NT2/D1 (cell line): Measurements from ENCODE around the gene PDAP1.

Experiments used
- SUZ12 ChIP-seq: IDR thresholded peaks from 2 replicates; pipeline ENCODE4 v1.6.1; 2011; ENCODE audit not compliant: insufficient read length, insufficient read depth; ENCODE audit errors: extremely low read depth
- YY1 ChIP-seq: IDR thresholded peaks from 2 replicates; pipeline ENCODE4 v1.6.1; 2011; ENCODE audit not compliant: insufficient read length, insufficient read depth
- ZNF274 ChIP-seq: IDR thresholded peaks from 2 replicates; pipeline ENCODE4 v1.6.1; 2011; ENCODE audit warnings: mild to moderate bottlenecking, low read depth, low read length

- no peak for TF ChIP-seq ZNF274
- TF ChIP-seq YY1: no peak
- no peak for TF ChIP-seq SUZ12
Measured at GRCh38 chr7:99451936-99452335, 43.5 kb upstream of the PDAP1 start.
